NCI-H2081 (cell line): Measurements from ENCODE around the gene CDH6.

ENCODE experiments used
- DNase-seq, 2 experiments: peaks; one replicate each; lab custom pipeline; 2025; lab: John Stamatoyannopoulos, UW

Gene CDH6

GRCh38 chr5:31377274-31377946, 183.9 kb downstream of the CDH6 start:
- no peak for DNase-seq

GRCh38 chr5:31378136-31378535, 184.7 kb downstream of the CDH6 start:
- DNase-seq = no peak
